Measurements from ENCODE around the gene IQCK. TPM values are rescaled to one million over a fixed set of nuclear protein-coding genes. Genes with fewer than 3 reads are reported as not detected.
A peak's percentile ranks its signal among the peaks of the same experiment; 100 is the strongest.

Gene IQCK
- polyA plus RNA-seq, 5 donors: 23.3 to 25.1 (median 24.5) TPM

DNA sequence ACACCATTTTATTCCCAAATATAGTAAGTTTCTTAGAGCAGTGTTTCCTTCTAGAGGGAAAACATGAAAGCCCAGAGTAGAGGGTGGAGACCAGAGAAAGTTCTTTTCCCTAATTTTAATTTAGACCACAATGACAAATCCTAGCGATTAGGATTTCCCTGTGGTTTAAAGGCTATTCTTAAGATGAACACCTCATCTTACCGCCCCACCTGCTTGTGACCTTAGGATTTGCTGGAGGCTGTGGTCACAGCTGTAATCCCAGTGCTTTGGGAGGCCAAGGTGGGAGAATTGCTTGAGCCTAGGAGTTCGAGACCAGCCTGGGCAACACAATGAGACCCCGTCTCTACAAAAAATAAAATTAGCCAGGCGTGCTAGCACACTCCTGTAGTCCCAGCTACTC lies 115.5 kb downstream of the IQCK start:
- no peak for DNase-seq

DNA sequence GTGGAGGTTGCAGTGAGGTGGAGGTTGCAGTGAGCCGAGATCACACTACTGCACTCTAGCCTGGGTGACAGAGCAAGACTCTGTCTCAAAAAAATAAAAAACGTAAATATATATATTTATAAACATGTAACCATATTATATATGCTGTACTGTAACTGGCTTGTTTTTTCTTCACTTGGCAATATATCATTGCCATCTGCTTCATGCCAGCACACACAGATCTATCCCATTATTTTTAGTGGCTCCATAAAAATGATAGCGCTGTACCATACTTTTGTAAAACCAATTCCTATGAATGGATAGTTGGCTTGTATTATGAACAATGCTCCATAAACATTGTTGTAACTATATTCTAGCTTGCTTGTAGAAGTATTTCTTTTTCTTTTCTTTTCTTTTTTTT lies 117.1 kb downstream of the IQCK start:
- DNase-seq: no peak

DNA sequence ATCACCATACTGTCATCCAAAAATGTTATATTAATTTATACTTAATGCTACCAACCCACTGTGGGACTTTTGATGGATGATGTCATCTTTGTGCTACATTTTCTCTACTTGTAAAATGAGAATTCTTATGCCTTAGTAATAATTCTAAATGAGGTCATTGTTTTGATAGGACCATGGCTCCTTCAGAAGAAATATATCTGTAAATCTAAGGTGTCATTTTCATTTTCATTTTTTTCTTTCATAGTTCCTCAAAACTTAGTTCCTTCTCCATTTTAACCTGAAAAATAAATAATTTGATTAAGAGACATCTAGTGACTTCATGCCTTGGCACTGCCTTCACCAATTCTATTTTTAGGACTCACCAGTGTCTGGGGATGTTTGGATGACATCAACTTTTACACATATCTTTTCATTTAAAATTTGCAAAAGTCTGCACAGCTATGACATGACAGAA lies 117.9 kb downstream of the IQCK start:
- DNase-seq: no peak

DNA sequence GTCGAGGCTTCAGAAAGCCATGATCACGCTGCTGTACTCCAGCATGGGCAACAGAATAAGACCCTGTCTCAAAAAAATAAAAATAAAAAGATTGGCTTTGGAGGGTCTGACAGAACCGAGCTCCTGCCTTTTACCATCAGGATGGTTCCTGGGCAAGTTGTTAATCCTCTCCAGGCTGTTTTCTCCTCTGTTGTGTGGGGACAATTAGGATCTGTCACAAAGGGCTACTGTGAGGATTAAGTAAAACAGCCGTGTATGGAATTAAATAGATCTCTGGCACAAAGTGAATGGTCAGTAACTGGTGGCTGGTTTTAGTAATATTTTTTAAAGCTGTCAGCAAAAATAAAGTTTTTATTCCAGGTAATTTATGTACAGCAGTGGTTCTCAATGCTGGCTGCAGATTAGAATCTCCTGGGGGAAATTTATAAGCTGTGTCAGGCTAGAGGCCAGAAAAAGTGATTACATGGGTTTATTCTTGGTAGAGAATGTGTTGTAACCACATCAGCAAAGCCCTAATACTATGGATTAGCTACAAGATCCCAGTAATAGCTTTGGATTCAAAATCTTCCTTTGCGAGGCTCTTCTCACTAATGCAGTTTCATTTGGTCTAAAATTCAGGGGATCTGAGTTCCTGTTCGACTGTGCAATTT lies 119.4 kb downstream of the IQCK start:
- no peak for DNase-seq

DNA sequence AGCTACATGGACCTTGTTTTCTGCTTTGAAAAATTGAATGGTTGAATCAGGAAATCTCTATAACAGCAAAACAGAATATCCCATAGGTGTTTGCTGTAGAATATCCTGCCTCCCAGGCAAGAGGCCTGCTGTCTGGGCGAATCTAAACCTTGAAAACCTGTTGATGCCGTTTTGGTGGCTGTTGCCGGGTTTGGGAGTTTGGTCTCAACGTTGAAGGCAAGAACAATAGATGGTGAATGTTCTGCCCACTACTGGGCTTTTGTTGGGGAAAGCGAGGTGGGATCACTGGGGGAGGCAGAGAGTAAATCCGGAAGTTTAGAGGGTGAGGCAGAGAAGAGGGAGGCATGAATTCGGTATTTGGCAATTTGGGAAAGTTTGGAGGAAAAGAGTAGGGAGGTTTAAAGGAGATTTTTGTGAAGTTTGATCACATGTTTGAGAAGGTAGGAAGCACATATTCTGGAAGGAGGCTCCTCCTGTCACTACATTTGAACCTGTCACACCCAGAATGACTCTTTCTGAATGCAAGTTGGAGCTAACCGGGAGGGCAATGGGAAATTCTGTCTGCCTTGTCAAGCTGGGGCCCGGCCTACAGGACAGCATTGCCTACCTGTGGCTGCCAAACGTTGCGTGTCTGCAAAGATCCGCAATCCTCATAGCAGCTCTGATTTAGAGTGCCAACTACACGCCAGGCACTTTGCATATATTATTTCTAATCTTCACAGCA lies 120.1 kb downstream of the IQCK start:
- DNase-seq: no peak

DNA sequence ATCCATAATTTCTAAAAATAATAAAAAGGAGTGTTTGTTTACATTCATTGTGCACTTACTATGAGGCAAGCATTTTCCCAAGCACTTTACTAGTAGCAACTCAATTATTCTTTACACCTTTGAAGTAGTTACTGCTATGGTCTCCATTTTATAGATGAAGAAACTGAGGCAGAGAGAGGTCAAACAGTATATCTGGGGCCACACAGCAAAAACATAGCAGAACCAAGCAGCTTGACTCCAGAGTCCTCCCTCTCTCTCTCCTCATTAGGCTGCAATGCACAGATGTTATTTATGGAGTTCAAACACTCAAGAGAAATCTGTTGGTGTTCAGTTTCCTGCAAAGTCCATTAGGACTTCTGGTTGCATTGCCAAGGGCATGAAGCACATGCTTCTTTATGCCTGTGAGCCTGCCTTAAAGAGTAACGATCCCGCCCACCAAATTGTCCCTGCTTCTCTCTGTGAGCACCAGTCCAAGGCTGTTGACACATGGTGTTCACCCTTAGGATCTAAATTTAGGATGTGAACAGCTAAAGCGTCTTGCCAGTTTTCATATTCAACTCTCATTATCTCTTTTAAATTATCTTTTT lies 122.5 kb downstream of the IQCK start:
- peak; percentile 24 to 39 for DNase-seq

DNA sequence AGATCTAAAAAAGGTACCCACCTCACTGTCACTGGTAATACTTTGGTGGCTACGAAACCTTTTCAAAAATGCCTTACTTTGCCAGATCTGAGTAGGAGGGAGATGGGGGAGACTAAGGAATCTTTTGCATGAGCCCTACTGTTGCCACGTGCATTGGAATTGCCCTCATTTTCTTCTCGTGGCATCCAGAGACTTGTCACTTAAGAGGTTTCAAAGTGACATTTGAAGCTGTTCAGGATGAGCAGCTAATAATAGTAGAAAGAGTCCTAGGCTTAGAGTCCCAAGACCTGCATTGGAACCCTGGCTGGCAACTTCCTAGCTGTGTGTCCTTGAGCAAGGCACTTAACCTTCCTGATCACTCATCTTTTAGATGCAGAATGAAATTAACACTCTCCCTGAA lies 123.1 kb downstream of the IQCK start:
- DNase-seq: no peak

DNA sequence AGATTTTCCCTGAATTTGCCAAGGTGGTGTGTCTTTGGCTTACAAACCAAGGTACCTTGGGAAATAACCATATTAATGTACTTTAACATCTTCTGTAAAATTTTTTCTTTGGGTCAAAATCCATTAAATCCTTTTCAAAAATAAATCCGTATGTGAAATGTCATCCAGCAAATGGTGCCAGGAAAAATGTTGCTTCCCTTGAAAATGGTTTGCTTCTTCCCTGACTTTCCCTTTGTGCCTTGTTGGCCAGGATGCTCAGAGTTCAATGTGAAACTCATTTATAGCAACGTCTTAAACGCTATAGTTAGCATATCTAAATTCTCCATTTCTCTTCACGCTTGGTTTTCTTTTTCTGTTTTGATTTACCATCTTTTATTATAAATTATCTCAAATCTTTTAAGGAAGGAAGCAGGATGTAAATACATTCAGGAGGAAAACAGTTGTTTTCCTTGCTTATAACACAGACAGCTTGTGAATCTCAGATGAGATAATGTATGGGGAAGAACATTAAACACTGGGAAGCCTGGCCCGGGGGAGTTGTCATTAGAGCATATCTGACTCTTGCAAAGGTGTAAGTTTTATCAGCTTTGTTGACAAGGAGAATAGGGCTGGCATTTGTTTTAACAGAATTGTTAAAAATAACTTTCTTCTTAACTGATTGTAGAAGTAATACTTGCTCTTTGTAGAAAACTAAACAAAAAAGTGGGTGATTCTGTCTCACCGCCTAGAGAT lies 124.5 kb downstream of the IQCK start:
- DNase-seq: no peak

DNA sequence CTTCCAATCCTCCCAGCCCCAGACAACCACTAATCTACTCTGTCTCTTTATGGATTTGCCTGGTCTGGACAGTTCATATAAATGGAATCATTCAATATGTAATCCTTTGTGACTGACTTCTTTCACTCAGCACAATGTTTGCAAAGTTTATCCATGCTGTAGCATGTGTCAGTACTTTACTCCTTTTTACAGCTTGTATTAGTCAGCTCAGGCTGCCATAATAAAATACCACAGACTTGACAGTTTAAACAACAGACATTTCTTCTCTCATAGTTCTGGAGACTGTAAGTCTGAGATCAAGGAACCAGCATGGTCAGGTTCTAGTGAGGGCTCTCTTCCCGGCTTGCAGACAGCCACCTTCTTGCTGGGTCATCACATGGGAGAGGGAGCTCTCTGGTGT lies 125.3 kb downstream of the IQCK start:
- DNase-seq: no peak

DNA sequence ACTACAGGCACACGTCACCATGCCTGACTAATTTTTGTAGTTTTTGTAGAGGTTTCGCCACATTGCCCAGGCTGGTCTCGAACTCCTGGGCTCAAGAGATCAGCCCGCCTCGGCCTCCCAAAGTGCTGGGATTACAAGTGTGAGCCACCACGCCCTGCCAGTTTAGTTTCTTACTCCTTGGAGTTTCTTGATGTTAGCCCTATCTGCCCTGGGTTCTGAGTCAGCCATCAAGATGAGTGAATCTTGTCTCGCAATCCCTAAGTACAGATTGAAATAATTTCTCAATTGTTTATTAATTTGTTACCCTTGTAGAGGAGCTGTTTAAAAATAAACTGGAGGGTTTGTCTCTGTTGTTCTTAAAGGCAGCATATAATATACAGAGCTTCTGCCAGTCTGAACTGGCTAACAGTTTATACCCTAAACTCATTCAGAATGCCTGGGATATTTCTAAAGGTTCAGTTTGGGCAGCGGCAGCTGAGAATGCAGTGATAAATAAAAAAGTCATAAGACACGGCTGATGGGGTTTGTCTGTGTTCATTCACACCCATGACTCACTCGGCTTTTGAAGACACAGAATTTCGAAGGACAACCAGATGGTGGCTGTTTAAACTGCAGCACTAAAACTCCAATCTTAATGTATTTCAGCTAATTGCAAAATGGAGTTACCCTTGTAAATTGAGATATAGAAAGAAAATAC lies 127.0 kb downstream of the IQCK start:
- no peak for DNase-seq

DNA sequence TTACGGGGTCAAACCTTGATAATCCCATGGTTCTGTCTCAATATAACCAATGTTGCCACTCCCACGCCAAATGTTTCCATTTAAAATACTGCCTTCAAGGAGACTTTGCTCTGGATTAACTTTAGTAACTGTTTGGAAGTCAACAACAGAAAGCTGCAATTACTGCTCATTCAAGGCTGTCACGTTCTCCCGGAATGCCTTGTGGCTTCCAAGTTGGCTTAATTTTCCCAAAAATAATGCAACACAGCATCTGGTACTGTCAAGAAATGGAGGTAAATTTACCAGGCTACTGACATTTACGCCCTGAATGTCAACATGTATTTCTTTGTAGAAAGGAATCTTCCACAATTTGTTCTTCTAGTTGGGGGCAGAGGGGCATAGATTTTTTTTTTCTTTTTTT lies 128.4 kb downstream of the IQCK start:
- no peak for DNase-seq

DNA sequence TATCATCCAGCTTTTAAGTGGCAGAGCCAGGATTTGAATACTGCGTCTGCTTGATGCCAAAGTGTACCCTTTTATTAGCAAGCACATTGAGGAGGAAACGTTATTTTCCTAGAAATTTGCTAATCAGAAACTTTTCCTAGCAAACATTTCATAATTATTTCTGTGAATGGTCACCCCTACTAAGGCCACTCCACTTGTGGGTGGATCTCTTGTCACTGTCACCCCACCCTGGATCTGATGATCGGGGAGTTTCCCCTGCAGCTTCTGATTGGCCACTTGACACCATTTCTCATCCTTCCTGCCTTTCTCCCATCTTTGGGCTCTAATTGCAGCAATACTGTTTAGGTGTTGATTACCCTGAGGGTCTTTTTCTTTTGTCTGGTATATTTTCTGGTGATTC lies 130.7 kb downstream of the IQCK start:
- DNase-seq: no peak

DNA sequence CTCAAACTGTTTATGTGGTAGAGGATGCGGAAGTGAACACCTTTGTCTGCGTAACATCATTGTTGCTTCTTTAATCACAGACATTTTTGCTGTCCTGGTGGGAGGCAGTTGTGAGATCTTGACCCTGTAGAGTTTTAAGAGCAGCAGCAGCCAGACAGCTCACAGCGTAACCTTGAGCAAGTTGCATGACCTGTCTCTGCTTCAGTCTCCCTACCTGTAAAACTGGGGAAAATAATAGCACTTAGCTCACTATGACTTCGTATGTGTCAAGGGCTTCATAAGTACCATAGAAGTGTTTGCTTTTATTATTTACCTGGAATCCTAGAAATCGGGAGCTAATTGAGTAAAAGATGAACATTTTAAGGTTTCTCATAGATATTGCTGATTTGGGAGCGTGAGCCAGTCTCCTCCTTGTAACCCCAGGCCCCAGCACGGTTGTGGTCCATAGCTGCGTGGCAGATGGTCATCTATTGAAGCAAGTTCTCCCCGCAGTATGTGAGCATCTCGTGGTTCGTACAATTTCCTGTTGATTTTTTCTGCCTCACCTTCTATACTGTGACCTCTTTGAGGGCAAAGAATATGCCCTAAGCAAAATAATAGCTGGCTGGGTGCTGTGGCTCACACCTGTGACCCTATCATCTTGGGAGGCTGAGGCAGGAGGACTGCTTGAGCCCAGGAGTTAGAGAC lies 132.2 kb downstream of the IQCK start:
- DNase-seq: no peak

DNA sequence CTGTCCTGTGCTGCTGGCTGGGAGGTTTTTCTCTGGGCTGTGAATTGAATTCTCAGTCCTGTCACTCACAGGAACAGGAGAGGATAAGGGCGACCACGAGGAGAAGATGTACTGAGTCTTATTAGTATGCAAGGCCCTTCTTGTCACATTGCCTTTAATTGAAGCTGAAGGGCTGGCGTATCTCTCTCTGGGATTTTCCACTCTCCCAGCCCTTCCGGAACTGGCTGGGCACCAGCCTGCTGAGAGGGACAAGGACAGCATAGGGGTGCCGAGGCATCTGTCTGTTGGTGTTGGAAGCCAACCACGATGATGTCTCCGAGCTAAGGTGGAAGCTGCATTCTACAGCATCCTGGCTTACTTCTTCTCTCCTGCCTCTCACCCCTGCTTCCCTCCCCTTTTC lies 133.4 kb downstream of the IQCK start:
- no peak for DNase-seq

DNA sequence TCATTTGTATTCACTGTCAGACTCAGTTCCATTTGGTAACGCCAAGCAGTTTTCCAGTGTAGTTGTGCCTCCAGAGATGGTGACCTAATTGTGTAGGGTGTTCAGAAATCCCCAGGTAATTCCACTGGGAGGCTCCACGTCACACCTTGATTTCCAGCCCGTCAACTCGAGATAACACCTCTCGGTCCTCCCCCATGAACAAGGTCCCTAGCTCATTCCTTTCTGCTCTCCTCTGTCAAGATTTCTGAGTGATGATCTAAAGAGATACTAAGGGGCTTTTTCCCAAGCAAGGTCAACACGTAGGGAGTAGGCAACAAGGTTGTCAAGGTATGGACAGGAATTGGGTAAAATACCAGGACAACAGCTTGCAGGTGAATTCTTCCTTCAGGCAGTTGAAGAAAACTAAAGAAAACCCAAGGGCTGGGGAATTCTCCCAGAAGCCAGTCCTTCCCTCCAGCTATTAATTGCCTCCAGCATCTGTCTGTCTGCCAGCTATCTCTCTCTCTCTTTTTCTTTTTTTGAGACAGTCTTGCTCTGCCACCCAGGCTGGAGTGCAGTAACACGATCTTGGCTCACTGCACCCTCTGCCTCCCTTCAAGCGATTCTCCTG lies 135.2 kb downstream of the IQCK start:
- DNase-seq: no peak

DNA sequence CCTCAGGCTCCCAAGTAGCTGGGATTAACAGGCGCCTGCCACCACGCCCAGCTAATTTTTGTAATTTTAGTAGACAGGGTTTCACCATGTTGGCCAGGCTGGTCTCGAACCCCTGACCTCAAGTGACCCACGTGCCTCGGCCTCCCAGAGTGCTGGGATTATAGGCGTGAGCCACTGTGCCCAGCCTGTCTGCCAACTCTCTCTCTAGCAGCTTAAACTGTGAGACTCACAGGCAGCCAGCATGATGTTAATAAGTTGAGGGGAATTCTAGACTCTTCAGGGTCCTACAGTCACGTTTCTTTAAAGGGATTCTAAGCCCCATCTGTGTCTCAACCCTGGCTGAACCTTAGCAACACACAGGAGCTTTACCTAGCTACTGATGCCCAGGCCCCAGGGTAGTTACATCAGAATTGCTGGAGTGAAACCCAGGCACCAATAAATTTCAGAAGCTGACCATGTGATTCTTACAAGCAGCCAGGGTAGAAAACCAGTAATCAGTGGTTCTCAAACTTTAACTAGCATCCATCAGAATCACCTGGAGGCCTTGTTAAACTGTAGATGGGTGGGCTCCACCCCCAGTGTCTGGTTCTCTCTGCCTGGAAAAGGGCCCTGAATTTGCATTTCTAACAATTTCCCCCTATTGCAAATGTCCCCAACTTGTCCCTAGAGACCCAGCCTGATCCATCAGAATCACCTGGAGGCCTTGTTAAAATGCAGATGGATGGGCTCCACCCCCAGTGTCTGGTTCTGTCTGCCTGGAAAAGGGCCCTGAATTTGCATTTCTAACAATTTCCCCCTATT lies 135.9 kb downstream of the IQCK start:
- DNase-seq: no peak

DNA sequence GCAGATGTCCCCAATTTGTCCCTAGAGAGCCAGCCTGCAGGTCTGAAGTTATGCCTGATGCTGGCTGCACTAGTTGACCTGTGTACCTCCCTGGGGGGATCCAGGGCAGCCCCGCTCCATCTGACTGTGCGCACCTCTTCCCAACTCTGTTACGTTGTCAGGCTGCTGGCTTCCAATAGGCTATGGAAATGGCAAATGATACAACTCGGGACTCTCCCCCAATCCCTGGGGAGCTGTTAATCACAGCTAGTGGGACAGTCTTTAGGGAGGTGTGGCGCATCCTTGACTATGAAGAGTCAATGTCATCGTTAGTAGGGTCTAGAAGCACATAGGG lies 136.4 kb downstream of the IQCK start:
- DNase-seq: no peak

DNA sequence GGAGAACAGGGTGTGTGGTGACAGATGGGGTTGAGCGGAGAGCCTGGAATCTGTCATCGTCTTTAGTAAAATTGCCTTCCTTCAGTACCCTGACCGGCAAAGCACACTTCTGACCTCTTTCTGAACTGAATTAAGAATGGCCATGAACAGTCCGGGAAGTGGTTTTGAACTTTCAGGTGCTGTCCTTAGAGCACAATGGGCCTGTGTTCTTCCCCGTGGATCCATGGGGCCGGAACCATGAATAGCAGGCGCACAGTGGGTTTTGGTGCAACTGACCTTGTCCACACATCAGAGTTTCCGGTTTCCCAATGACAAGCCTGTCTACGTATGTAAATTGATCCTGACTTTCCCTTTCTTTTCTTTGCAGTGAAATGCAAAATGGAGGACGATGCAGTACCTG lies 138.0 kb downstream of the IQCK start:
- no peak for DNase-seq

DNA sequence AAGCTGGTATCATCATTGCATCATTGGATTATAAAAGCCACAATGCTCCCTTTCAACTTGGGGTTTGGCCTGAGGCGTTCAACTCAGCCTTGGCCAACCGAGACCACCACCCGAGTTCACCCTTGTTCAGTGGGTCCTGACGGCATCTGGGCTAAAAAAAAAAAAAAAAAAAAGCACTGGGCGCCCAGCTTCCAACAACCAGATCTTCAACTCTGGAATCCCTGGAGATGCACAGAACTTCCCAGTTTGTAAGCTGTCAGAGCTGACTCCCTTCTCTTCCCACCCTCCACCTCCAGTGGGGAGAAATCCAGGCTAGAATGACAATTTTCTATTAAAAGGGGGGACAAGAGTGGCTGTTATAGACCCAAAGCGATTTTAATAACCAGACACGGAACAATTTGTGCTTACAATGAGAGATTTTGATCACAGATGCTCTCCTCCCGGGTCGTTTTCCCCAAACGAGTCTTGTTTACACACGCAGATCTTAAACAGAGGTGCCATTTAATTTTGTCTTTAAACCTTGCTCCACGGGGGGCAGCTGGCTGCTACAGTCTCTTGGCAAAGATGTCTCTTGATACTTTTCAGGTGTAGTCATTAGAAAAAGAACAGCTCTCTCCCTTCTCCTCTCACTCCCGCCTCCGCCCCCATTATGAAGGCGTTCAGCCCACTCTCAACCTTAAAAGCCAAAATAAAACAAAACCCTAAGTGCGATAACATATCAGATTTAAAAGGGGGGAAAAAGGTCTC lies 139.7 kb downstream of the IQCK start:
- DNase-seq: no peak

All from right lung (tissue), 5 donors.